Measurements from ENCODE around the gene TMEM225B. TPM values are rescaled to one million over a fixed set of nuclear protein-coding genes. Genes with fewer than 3 reads are reported as not detected.
A peak's percentile ranks its signal among the peaks of the same experiment; 100 is the strongest.
"Not testable (repeated sequence)": the region's sequence is repeated elsewhere in the genome, so short reads cannot be mapped to it uniquely, and the experiment has no call there.

The TMEM225B gene
- total RNA-seq, 1 donor from 2014 or later, result 1.4 TPM

DNA sequence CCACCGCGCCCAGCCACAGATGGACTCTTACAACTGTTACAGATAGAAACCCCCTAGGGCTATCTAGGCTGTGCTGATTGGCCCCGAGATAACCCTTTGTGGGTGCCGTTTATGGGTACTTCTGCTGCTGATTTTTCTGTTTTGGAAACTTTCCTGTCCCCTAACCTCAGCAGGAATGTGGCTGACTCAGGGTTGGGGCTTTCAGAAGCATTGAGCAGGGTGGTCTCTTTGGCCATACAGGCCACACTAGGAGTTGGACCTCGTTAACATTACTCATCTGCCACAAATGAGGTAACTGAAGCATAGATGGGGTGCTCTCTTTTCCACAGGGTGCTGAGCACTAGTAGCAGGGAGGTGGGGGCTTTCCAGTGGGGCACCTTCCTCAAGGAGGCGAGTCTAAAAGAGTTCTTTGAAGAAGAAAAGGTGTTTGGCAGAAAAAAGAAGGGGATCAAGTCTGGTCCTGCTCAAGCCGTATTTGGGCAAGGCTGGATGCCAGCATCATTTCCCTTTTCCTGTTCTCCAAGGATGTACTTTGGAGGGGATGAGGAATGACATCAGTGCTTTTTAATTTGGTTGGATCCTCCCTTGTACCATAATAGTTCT lies 25.1 kb downstream of the TMEM225B start:
- no peak for DNase-seq (ENCODE audit: low read depth)

GRCh38 chr7:99623702-99624447 lies 25.8 kb downstream of the TMEM225B start:
- no peak for DNase-seq (ENCODE audit: low read depth)

- no peak for DNase-seq (ENCODE audit: low read depth)
These were observed 26.4 kb downstream of the TMEM225B start for GRCh38 chr7:99624484-99624883.

GRCh38 chr7:99625321-99625720 lies 27.3 kb downstream of the TMEM225B start:
- no peak for DNase-seq (ENCODE audit: low read depth)

DNA sequence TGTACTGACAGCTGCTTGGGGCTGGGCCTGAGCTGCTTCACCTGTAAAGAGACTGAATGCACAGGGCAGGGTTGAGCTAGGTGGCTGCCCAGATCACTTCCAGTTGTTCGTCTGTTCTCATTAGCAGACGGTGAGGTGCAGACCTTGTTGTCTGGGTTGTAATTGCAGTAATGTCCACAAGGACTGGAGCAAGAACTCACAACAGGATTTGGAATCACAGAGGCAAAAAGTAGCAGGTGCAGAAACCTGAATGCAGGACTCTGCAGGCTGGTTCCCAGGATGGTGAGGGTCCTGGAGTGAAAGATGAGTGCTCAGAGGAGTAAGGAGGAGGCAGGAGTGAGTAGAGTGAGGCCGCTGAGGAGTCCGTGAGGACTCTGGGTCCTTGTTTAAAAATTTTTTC lies 27.9 kb downstream of the TMEM225B start:
- no peak for DNase-seq (ENCODE audit: low read depth)

- DNase-seq (ENCODE audit: low read depth), result no peak
These were observed 28.6 kb downstream of the TMEM225B start for GRCh38 chr7:99626661-99627060.

- DNase-seq (ENCODE audit: low read depth), result no peak
These were observed 29.4 kb downstream of the TMEM225B start for GRCh38 chr7:99627513-99627912.

DNA sequence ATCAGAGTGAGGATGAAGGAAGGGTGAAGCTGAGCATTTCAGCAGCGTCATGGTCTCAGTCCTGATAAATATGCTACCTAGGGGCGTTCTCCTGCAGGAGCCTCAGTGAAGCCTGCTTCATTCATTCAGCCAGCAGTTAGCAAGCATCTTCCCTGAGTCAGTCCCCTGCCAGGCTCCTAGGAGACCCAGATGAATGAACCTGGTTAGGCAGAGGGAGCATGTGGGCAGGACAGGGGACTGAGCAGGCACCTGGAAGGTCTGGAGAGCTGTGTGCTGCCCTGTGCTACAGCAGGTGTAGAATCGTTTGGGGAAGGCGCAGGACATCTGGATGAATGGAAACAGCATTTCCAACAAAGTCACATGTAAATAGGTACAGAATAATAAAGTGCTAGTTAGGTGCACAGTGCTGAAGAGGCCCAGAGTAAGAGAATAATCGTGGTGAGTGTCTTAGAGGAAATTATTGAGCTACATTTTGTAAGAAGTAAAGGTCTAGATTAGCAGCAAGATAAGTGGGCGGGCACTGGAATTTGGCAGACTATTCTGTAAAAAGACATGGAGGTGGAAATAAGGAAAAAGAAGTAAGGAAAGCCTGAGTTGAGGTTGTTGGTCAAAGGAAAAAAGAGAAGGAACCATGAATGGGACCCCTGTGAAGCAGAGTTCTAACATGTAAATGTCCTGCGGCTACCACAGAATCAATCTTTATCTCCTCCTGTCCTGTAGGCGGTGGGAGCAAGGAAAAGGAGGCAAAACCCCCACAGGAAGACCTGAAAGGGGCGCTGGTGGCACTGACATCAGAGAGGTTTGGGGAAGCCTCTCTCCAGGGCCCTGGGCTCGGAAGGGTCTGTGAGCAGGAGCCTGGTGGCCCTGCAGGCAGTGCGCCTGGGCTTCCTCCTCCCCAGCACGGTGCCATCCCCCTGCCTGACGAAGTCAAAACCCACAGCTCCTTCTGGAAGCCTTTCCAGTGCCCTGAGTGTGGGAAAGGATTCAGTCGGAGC lies 30.7 kb downstream of the TMEM225B start:
- no peak for DNase-seq (ENCODE audit: low read depth)

DNA sequence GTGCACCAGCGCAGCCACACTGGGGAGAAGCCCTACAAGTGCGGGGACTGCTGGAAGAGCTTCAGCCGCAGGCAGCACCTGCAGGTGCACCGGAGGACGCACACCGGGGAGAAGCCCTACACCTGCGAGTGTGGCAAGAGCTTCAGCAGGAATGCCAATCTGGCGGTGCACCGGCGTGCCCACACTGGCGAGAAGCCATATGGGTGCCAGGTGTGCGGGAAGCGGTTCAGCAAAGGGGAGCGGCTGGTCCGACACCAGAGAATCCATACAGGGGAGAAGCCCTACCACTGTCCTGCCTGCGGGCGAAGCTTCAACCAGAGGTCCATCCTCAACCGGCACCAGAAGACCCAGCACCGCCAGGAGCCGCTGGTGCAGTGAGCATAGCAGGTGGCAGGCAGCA lies 31.6 kb downstream of the TMEM225B start:
- no peak for DNase-seq (ENCODE audit: low read depth)

- peak; percentile 96 for DNase-seq (ENCODE audit: low read depth)
These were observed 33.4 kb downstream of the TMEM225B start for GRCh38 chr7:99631295-99632109.

GRCh38 chr7:99637414-99637813 lies 39.3 kb downstream of the TMEM225B start:
- not testable (repeated sequence) for DNase-seq (ENCODE audit: low read depth)

GRCh38 chr7:99638731-99639130 lies 40.7 kb downstream of the TMEM225B start:
- no peak for DNase-seq (ENCODE audit: low read depth)

- no peak for DNase-seq (ENCODE audit: low read depth)
These were observed 41.2 kb downstream of the TMEM225B start for GRCh38 chr7:99639267-99639666.

- no peak for DNase-seq (ENCODE audit: low read depth)
These were observed 44.0 kb downstream of the TMEM225B start for GRCh38 chr7:99642027-99642426.

GRCh38 chr7:99643464-99643863 lies 45.4 kb downstream of the TMEM225B start:
- no peak for DNase-seq (ENCODE audit: low read depth)

GRCh38 chr7:99644431-99644830 lies 46.4 kb downstream of the TMEM225B start:
- DNase-seq (ENCODE audit: low read depth), result no peak

GRCh38 chr7:99645590-99645989 lies 47.5 kb downstream of the TMEM225B start:
- peak; percentile 28 for DNase-seq (ENCODE audit: low read depth)

- no peak for DNase-seq (ENCODE audit: low read depth)
These were observed 50.8 kb downstream of the TMEM225B start for GRCh38 chr7:99648843-99649242.

DNA sequence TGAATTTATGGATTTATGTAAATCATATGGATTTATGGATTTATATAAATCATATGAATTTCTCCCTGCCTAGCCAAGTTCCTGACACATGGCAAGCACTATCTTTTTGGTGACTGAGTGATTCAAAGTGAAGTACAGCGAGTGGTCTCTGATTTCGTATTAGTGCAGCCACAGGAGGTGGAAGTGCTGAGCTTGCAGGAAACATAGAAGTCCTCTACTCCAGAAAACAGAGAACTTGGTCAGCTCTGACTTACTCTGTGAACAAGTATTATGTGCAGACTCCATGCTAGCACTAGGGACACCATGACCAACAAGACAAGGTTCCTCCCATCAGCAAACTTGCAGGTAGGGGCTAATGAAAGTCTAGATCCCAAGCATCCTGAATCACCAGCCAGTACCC lies 53.2 kb downstream of the TMEM225B start:
- DNase-seq (ENCODE audit: low read depth), result no peak

DNA sequence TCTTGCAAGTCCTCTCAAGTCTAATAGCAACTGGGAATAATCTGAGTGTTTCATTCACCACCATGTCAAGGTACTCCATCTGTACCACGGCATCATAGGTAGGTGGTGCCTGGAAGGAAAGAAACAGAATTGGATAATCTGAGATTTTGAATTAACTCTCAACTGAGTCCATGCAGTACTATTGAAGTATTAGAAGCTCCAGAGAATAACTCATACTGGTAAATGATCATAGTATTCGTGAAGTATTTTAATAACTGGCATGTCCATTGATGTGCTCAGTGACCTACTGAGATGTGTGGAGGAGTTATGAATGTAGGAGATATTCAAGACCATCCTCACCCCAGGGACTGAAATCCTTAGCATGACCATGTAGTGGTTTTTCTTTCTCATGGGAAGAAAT lies 54.6 kb downstream of the TMEM225B start:
- DNase-seq (ENCODE audit: low read depth), result no peak

DNA sequence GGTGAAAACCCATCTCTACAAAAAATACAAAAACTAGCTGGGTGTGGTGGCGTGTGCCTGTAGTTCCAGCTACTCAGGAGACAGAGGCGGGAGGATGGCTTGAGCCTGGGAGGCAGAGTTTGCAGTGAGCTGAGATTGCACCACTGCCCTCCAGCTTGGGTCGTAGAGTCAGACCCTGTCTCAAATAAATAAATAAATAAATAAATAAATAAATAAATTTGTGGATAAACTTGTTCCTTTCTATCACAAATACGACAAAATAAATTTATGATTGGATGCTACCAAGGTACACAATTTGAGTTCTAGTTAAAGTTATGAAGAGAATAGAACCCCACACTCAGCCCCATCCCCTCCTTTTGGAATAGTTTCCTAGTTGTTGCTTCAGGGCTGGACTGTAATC lies 55.2 kb downstream of the TMEM225B start:
- DNase-seq (ENCODE audit: low read depth), result not testable (repeated sequence)
